NT2/D1 (cell line): Measurements from ENCODE around the gene ATP8B1.
"Not testable (repeated sequence)": the region's sequence is repeated elsewhere in the genome, so short reads cannot be mapped to it uniquely, and the experiment has no call there.

Experiments
- DNase-seq: peaks from one replicate; pipeline ENCODE4 v3.0.0-alpha.2; 2011; ENCODE audit warnings: low read depth, low spot score
- H3K27me3 ChIP-seq: 2 replicates; pipeline ENCODE4 v1.6.0; 2011; ENCODE audit warnings: mild to moderate bottlenecking; ENCODE audit not compliant: insufficient read length, insufficient read depth
- H3K36me3 ChIP-seq: 2 replicates; pipeline ENCODE4 v1.6.1; 2011; ENCODE audit warnings: mild to moderate bottlenecking, low read length, mixed read lengths; ENCODE audit not compliant: insufficient read depth, insufficient read length
- H3K4me1 ChIP-seq: 2 replicates; pipeline ENCODE4 v1.5.1; 2011; ENCODE audit not compliant: insufficient read depth, insufficient read length
- H3K4me3 ChIP-seq: 2 replicates; pipeline ENCODE4 v1.5.1; 2011; ENCODE audit warnings: low read depth; ENCODE audit not compliant: insufficient read length
- H3K9ac ChIP-seq: 2 replicates; pipeline ENCODE4 v1.6.0; 2011; ENCODE audit warnings: low read depth; ENCODE audit not compliant: insufficient read length
- H3K9me3 ChIP-seq: 2 replicates; pipeline ENCODE4 v1.5.1; 2011; ENCODE audit warnings: mild to moderate bottlenecking, low read length; ENCODE audit not compliant: insufficient read depth
- SUZ12 ChIP-seq: IDR thresholded peaks from 2 replicates; pipeline ENCODE4 v1.6.1; 2011; ENCODE audit not compliant: insufficient read length, insufficient read depth; ENCODE audit errors: extremely low read depth
- YY1 ChIP-seq: IDR thresholded peaks from 2 replicates; pipeline ENCODE4 v1.6.1; 2011; ENCODE audit not compliant: insufficient read length, insufficient read depth
- ZNF274 ChIP-seq: IDR thresholded peaks from 2 replicates; pipeline ENCODE4 v1.6.1; 2011; ENCODE audit warnings: mild to moderate bottlenecking, low read depth, low read length

Gene ATP8B1

GRCh38 chr18:57831597-57832377 lies 28.7 kb upstream of the ATP8B1 start:
- no peak for DNase-seq
- H3K4me1 ChIP-seq, result no peaks in the 10 kb centered on the region
- H3K4me3 ChIP-seq, result no peak overlapping the region
- TF ChIP-seq ZNF274 (no peak), YY1 (no peak), SUZ12 (no peak)
- H3K36me3 ChIP-seq, result no peaks in the 10 kb centered on the region
- no peaks in the 10 kb centered on the region for H3K27me3 ChIP-seq
- H3K9me3 ChIP-seq, result no peaks in the 10 kb centered on the region
- no peak overlapping the region for H3K9ac ChIP-seq

- Histone ChIP-seq H3K9ac (no peak overlapping the region), H3K4me1 (no peaks in the 10 kb centered on the region), H3K4me3 (no peak overlapping the region), H3K9me3 (no peaks in the 10 kb centered on the region), H3K27me3 (no peaks in the 10 kb centered on the region), H3K36me3 (no peaks in the 10 kb centered on the region)
- TF ChIP-seq SUZ12, result no peak
- no peak for TF ChIP-seq YY1
- no peak for TF ChIP-seq ZNF274
- no peak for DNase-seq
Measured at GRCh38 chr18:57827646-57828045, 24.5 kb upstream of the ATP8B1 start.

- Histone ChIP-seq H3K4me3 (no peak overlapping the region), H3K36me3 (no peaks in the 10 kb centered on the region), H3K27me3 (no peaks in the 10 kb centered on the region), H3K4me1 (no peaks in the 10 kb centered on the region), H3K9ac (no peak overlapping the region), H3K9me3 (no peaks in the 10 kb centered on the region)
- DNase-seq, result no peak
- TF ChIP-seq YY1 (no peak), ZNF274 (no peak), SUZ12 (no peak)
Measured at GRCh38 chr18:57826252-57826651, 23.1 kb upstream of the ATP8B1 start.

- DNase-seq, H3K4me3 ChIP-seq, H3K27me3 ChIP-seq, H3K9me3 ChIP-seq, H3K9ac ChIP-seq, H3K4me1 ChIP-seq, H3K36me3 ChIP-seq: not testable (repeated sequence)
Measured at GRCh38 chr18:57820583-57820982, 17.5 kb upstream of the ATP8B1 start.

- no peak for TF ChIP-seq SUZ12
- TF ChIP-seq YY1, result no peak
- TF ChIP-seq ZNF274, result no peak
- Histone ChIP-seq H3K27me3 (no peaks in the 10 kb centered on the region), H3K4me3 (no peak overlapping the region), H3K9ac (no peak overlapping the region), H3K36me3 (no peaks in the 10 kb centered on the region), H3K4me1 (no peaks in the 10 kb centered on the region), H3K9me3 (no peaks in the 10 kb centered on the region)
- no peak for DNase-seq
Measured at GRCh38 chr18:57819671-57820460, 16.8 kb upstream of the ATP8B1 start.

GRCh38 chr18:57819119-57819518 lies 16.0 kb upstream of the ATP8B1 start:
- Histone ChIP-seq H3K9me3 (no peaks in the 10 kb centered on the region), H3K36me3 (no peaks in the 10 kb centered on the region), H3K4me1 (no peaks in the 10 kb centered on the region), H3K4me3 (no peak overlapping the region), H3K9ac (no peak overlapping the region), H3K27me3 (no peaks in the 10 kb centered on the region)
- no peak for TF ChIP-seq SUZ12
- no peak for TF ChIP-seq ZNF274
- TF ChIP-seq YY1, result no peak
- no peak for DNase-seq

GRCh38 chr18:57816208-57816954 lies 13.3 kb upstream of the ATP8B1 start:
- no peaks in the 10 kb centered on the region for H3K4me1 ChIP-seq
- H3K9ac ChIP-seq, result no peak overlapping the region
- peaks cover 9% of the 10 kb centered on the region for H3K9me3 ChIP-seq
- H3K4me3 ChIP-seq, result no peak overlapping the region
- no peak for DNase-seq
- no peaks in the 10 kb centered on the region for H3K27me3 ChIP-seq
- TF ChIP-seq SUZ12 (no peak), ZNF274 (no peak), YY1 (no peak)
- H3K36me3 ChIP-seq, result no peaks in the 10 kb centered on the region
